ENCODE data around the gene DMRT1. TPM values are rescaled to one million over a fixed set of nuclear protein-coding genes. Genes with fewer than 3 reads are reported as not detected.

Gene DMRT1
- polyA plus RNA-seq, 1 donor = not detected

- no peak for DNase-seq
Observed at GRCh38 chr9:926976-927375, 85.5 kb downstream of the DMRT1 start.

GRCh38 chr9:928363-929042 lies 87.0 kb downstream of the DMRT1 start:
- DNase-seq = no peak

- no peak for DNase-seq
Observed at GRCh38 chr9:929719-930118, 88.2 kb downstream of the DMRT1 start.

GRCh38 chr9:933356-933755 lies 91.9 kb downstream of the DMRT1 start:
- DNase-seq = no peak

- peak; percentile 6 for DNase-seq
Observed at GRCh38 chr9:935348-935965, 94.0 kb downstream of the DMRT1 start.

- DNase-seq = no peak
Observed at GRCh38 chr9:942805-943580, 101.5 kb downstream of the DMRT1 start.

GRCh38 chr9:947985-948384 lies 106.5 kb downstream of the DMRT1 start:
- no peak for DNase-seq

GRCh38 chr9:948497-948896 lies 107.0 kb downstream of the DMRT1 start:
- no peak for DNase-seq

- no peak for DNase-seq
Observed at GRCh38 chr9:950139-950538, 108.6 kb downstream of the DMRT1 start.

GRCh38 chr9:952546-952945 lies 111.0 kb downstream of the DMRT1 start:
- DNase-seq = no peak

GRCh38 chr9:959105-959504 lies 117.6 kb downstream of the DMRT1 start:
- DNase-seq = no peak

- DNase-seq = no peak
Observed at GRCh38 chr9:959914-960313, 118.4 kb downstream of the DMRT1 start.

- DNase-seq = no peak
Observed at GRCh38 chr9:962023-962422, 120.5 kb downstream of the DMRT1 start.

- no peak for DNase-seq
Observed at GRCh38 chr9:965497-965896, 124.0 kb downstream of the DMRT1 start.

GRCh38 chr9:966870-967269 lies 125.4 kb downstream of the DMRT1 start:
- no peak for DNase-seq

- DNase-seq = no peak
Observed at GRCh38 chr9:967436-967835, 125.9 kb downstream of the DMRT1 start.

- no peak for DNase-seq
Observed at GRCh38 chr9:967903-968641, 126.6 kb downstream of the DMRT1 start.

GRCh38 chr9:969310-970150 lies 128.0 kb downstream of the DMRT1 start:
- no peak for DNase-seq

GRCh38 chr9:970151-970996 lies 128.9 kb downstream of the DMRT1 start:
- DNase-seq = no peak

- DNase-seq = no peak
Observed at GRCh38 chr9:971901-972500, 130.5 kb downstream of the DMRT1 start.
